Activated naive CD8-positive, alpha-beta T cell treated with anti-CD3 and anti-CD28 coated beads, Interleukin-2, amount 10 ng/mL, durations not matched to agents 7 days and 5 days (primary cell): ENCODE measurements around the gene PLD1. TPM values are rescaled to one million over a fixed set of nuclear protein-coding genes. Genes with fewer than 3 reads are reported as not detected.

Source experiments
- ATAC-seq: fragments of 150-1000 bp; cut with Tn5 transposase; one replicate; pipeline ENCODE4 v1.10.0; 2021; ENCODE audit warnings: low read depth, moderate library complexity
- POLR2A ChIA-PET: fragments of 350-600 bp; sonication (Branson Sonifier 250); formaldehyde crosslinking; loops from one replicate; lab custom pipeline; 2021; ENCODE audit warnings: antibody characterized with exemption; lab: Charles Lee
- DNase-seq: peaks from one replicate; pipeline ENCODE4 v3.0.0; 2021
- H3K27ac Mint-ChIP-seq: one replicate; pipeline ENCODE4 v1.8.0; 2022; ENCODE audit warnings: mild to moderate bottlenecking, mixed read lengths
- H3K27me3 Mint-ChIP-seq: one replicate; pipeline ENCODE4 v1.8.0; 2022; ENCODE audit warnings: mild to moderate bottlenecking, moderate library complexity, mixed read lengths
- H3K36me3 Mint-ChIP-seq: one replicate; pipeline ENCODE4 v1.8.0; 2021; ENCODE audit warnings: mild to moderate bottlenecking, mixed read lengths
- H3K4me1 Mint-ChIP-seq: one replicate; pipeline ENCODE4 v1.8.0; 2021; ENCODE audit warnings: mixed read lengths
- H3K4me3 Mint-ChIP-seq: one replicate; pipeline ENCODE4 v1.8.0; 2022; ENCODE audit warnings: mild to moderate bottlenecking, moderate library complexity, mixed read lengths
- H3K9me3 Mint-ChIP-seq: one replicate; pipeline ENCODE4 v1.8.0; 2021; ENCODE audit warnings: mixed read lengths
- total RNA-seq, 2 experiments: library from RNA; stranded (reverse); gene quantifications; one replicate each; pipeline ENCODE4 v1.2.3, GENCODE V29; 2021

The PLD1 gene
- total RNA-seq, 2 experiments from 2014 or later, result 1.0 to 1.7 TPM

- peaks cover 19% of the 10 kb centered on the region for H3K27me3 Mint-ChIP-seq
- ATAC-seq, result no peak
Observed at GRCh38 chr3:171776839-171777583, 33.3 kb downstream of the PLD1 start.

DNA sequence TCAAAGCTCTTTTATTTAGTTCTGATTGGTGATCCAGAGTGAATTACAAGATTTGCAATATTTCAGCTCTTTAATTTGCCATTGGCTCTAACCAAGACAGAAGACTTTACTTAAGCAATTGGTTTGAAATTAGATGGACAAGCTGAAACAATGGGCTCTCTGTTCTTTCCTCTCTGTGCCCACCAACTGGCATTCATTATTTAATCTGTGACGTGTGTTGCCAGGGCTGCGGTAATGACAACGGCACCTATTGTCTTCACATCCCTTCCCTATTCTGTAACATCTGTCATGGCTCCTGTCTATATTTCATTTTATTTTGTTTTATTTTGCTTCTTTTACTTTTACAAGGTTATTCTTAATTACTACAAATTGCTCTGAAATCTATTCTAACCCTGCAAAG is 33.9 kb downstream of the PLD1 start:
- no peak overlapping the region for H3K27ac Mint-ChIP-seq
- no peaks in the 10 kb centered on the region for H3K9me3 Mint-ChIP-seq
- POLR2A ChIA-PET, result no interaction called here
- no peak overlapping the region for H3K4me3 Mint-ChIP-seq
- peaks cover 17% of the 10 kb centered on the region for H3K27me3 Mint-ChIP-seq
- ATAC-seq (no peak), DNase-seq (no peak)
- no peaks in the 10 kb centered on the region for H3K36me3 Mint-ChIP-seq
- H3K4me1 Mint-ChIP-seq, result no peaks in the 10 kb centered on the region

More at GRCh38 chr3:171776839-171777583, 33.3 kb downstream of the PLD1 start:
- no peak overlapping the region for H3K27ac Mint-ChIP-seq
- H3K4me1 Mint-ChIP-seq, result no peaks in the 10 kb centered on the region
- H3K36me3 Mint-ChIP-seq, result no peaks in the 10 kb centered on the region
- no peaks in the 10 kb centered on the region for H3K9me3 Mint-ChIP-seq
- no peak overlapping the region for H3K4me3 Mint-ChIP-seq
- no peak for DNase-seq
- POLR2A ChIA-PET, result no interaction called here

DNA sequence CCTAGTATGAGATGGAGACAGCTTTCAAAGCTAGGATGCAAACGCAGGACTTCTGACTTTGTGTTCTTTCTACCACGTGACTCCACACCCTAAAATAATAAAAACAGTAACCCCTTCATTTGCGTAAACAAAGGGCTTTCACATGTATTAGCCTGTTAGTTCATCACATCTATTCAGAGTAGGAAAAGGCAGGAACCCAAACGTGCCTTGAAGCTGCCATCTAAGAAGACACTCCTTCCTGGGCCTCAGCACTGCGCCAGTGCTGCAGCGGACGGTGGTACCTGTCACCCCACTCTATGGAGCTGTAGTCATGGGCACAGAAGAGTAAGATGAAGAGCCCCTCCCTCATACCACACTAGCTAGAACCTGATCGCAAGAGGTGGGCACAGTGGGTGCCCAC is 34.3 kb downstream of the PLD1 start:
- no peaks in the 10 kb centered on the region for H3K36me3 Mint-ChIP-seq
- H3K27ac Mint-ChIP-seq, result no peak overlapping the region
- POLR2A ChIA-PET, result no interaction called here
- peaks cover 18% of the 10 kb centered on the region for H3K27me3 Mint-ChIP-seq
- no peak overlapping the region for H3K4me3 Mint-ChIP-seq
- ATAC-seq (no peak), DNase-seq (no peak)
- H3K9me3 Mint-ChIP-seq, result no peaks in the 10 kb centered on the region
- no peaks in the 10 kb centered on the region for H3K4me1 Mint-ChIP-seq

- DNase-seq (no peak), ATAC-seq (no peak)
- H3K9me3 Mint-ChIP-seq, result no peaks in the 10 kb centered on the region
- no peaks in the 10 kb centered on the region for H3K36me3 Mint-ChIP-seq
- POLR2A ChIA-PET, result no interaction called here
- H3K27me3 Mint-ChIP-seq, result peaks cover 15% of the 10 kb centered on the region
- H3K4me3 Mint-ChIP-seq, result no peak overlapping the region
- H3K27ac Mint-ChIP-seq, result no peak overlapping the region
- H3K4me1 Mint-ChIP-seq, result no peaks in the 10 kb centered on the region
Observed at GRCh38 chr3:171774521-171774920, 35.8 kb downstream of the PLD1 start.

GRCh38 chr3:171772427-171773056 is 37.7 kb downstream of the PLD1 start:
- H3K36me3 Mint-ChIP-seq, result no peaks in the 10 kb centered on the region
- DNase-seq (no peak), ATAC-seq (peak; percentile 47)
- POLR2A ChIA-PET, result no interaction called here
- H3K27ac Mint-ChIP-seq, result no peak overlapping the region
- H3K9me3 Mint-ChIP-seq, result no peaks in the 10 kb centered on the region
- H3K4me3 Mint-ChIP-seq, result no peak overlapping the region
- peaks cover 22% of the 10 kb centered on the region for H3K27me3 Mint-ChIP-seq
- H3K4me1 Mint-ChIP-seq, result no peaks in the 10 kb centered on the region

- H3K27ac Mint-ChIP-seq, result no peak overlapping the region
- DNase-seq (no peak), ATAC-seq (no peak)
- no peaks in the 10 kb centered on the region for H3K9me3 Mint-ChIP-seq
- no peaks in the 10 kb centered on the region for H3K4me1 Mint-ChIP-seq
- H3K27me3 Mint-ChIP-seq, result peaks cover 22% of the 10 kb centered on the region
- no peaks in the 10 kb centered on the region for H3K36me3 Mint-ChIP-seq
- POLR2A ChIA-PET, result no interaction called here
- no peak overlapping the region for H3K4me3 Mint-ChIP-seq
Observed at GRCh38 chr3:171770689-171771620, 39.3 kb downstream of the PLD1 start.

DNA sequence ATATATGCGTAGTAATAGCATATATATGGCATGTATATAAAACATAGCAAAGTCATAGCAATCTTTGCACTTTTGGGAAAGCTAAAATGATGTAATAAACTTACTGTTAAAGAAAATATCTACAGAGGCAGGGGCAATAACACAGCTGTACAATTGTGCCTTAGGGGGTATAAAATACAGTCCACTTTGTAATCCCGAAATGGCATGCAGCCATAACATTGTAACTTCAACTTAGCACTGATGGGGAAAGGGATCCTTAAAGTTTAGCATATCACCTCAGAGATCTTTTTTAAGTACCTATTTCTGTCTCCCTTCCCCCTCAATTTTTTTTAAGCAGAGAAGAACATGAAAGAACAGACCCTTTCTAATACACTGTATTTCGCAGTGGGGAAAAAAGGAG is 40.8 kb downstream of the PLD1 start:
- H3K4me1 Mint-ChIP-seq, result no peaks in the 10 kb centered on the region
- H3K4me3 Mint-ChIP-seq, result no peak overlapping the region
- POLR2A ChIA-PET, result no interaction called here
- peaks cover 30% of the 10 kb centered on the region for H3K27me3 Mint-ChIP-seq
- ATAC-seq (no peak), DNase-seq (no peak)
- no peaks in the 10 kb centered on the region for H3K9me3 Mint-ChIP-seq
- H3K27ac Mint-ChIP-seq, result no peak overlapping the region
- H3K36me3 Mint-ChIP-seq, result no peaks in the 10 kb centered on the region

DNA sequence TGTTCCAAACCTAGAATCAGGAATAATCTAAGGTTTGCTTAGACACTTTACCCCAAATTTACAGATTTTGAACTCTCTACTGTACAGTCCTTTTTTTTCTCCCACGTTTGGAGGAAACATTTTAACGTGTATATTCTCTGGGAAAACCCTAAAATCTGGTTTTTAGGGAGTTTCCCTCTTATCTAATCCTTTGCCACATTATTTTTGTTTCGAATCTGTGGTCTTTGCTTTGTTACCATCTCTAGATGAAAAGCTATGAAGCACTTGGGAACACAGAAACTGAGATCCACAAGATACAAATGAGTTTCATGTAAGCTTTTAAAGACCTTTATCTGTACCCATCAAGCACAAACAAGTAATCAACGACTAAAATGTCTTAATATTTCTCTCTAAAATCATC is 41.3 kb downstream of the PLD1 start:
- H3K4me1 Mint-ChIP-seq, result no peaks in the 10 kb centered on the region
- peaks cover 31% of the 10 kb centered on the region for H3K27me3 Mint-ChIP-seq
- H3K27ac Mint-ChIP-seq, result no peak overlapping the region
- H3K36me3 Mint-ChIP-seq, result no peaks in the 10 kb centered on the region
- no peak overlapping the region for H3K4me3 Mint-ChIP-seq
- POLR2A ChIA-PET, result no interaction called here
- ATAC-seq (no peak), DNase-seq (no peak)
- H3K9me3 Mint-ChIP-seq, result no peaks in the 10 kb centered on the region

DNA sequence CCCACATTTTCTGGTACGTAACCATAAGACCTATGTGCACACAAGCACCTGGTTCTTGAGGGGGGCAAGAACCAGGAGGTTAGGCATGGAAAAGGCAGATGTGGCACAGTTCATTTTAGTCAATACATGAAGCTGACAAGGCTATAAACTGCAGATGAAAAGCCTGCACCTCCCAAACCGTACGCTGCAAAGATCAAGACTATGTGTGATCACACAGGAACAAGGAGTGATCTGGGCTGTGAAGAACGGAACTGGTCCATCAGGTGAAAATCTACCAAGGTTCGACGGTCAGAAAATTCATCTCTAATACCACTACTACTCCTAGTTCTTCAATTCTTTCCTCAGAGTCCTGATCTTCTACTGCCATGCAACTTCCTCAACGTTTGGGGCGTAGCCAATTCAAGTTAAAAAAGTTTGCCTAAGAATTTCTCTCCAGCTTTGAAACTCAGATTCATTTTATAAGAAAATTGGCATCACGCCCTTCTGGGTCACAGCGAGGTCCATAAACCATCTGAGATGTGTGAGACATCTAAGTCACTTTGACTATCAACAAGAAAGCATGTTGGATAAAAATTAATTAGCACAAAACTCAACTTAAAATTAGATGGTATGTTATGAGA is 41.9 kb downstream of the PLD1 start:
- peaks cover 35% of the 10 kb centered on the region for H3K27me3 Mint-ChIP-seq
- no peaks in the 10 kb centered on the region for H3K4me1 Mint-ChIP-seq
- H3K36me3 Mint-ChIP-seq, result no peaks in the 10 kb centered on the region
- H3K27ac Mint-ChIP-seq, result no peak overlapping the region
- POLR2A ChIA-PET, result no interaction called here
- H3K9me3 Mint-ChIP-seq, result no peaks in the 10 kb centered on the region
- no peak overlapping the region for H3K4me3 Mint-ChIP-seq
- DNase-seq, result no peak
- ATAC-seq, result no peak

- ATAC-seq (no peak), DNase-seq (no peak)
- no peaks in the 10 kb centered on the region for H3K36me3 Mint-ChIP-seq
- POLR2A ChIA-PET, result no interaction called here
- H3K27ac Mint-ChIP-seq, result no peak overlapping the region
- H3K4me3 Mint-ChIP-seq, result no peak overlapping the region
- no peaks in the 10 kb centered on the region for H3K9me3 Mint-ChIP-seq
- H3K27me3 Mint-ChIP-seq, result peaks cover 25% of the 10 kb centered on the region
- H3K4me1 Mint-ChIP-seq, result no peaks in the 10 kb centered on the region
Observed at GRCh38 chr3:171765511-171765887, 44.8 kb downstream of the PLD1 start.

DNA sequence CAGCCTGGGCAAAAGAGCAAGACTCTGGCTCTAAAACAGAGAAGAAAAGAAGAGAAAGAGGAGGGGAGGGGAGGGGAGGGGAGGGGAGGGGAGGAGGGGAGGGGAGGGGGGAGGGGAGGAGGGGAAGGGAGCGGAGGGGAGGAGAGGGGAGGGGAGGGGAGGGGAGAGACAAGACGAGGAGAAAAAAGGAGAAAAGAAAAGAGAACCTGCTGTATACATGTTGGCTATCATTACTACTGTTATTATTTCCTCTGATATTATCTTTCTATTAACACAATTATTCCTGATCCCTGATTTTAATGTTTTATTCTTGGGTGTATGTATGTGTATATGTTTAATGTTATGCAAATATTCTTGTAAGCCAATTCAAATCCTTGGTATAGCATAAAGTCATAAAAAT is 46.9 kb downstream of the PLD1 start:
- no peaks in the 10 kb centered on the region for H3K36me3 Mint-ChIP-seq
- H3K27me3 Mint-ChIP-seq, result peaks cover 29% of the 10 kb centered on the region
- POLR2A ChIA-PET, result no interaction called here
- no peak for ATAC-seq
- H3K4me1 Mint-ChIP-seq, result no peaks in the 10 kb centered on the region
- H3K9me3 Mint-ChIP-seq, result no peaks in the 10 kb centered on the region
- no peak overlapping the region for H3K27ac Mint-ChIP-seq
- DNase-seq, result no peak
- H3K4me3 Mint-ChIP-seq, result no peak overlapping the region

DNA sequence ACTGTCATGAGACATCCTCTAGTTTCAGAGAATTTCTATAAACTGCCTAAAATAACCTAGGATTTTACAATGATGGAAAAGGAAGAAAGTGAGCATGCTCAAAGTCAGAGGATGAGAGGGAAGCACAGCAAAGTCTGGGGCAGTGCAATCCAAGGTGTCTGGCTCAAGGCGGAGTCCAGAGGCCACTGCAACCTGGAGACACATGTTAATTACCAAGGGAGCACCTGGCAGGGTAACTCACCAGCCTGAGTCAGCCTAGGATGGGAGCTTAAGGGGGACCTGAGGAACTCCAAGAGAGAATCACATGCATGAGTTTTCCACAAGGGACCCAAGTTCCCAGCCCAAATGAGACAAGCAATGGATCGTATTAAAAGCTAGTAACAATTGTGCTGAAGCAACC is 49.8 kb downstream of the PLD1 start:
- ATAC-seq (no peak), DNase-seq (no peak)
- no peaks in the 10 kb centered on the region for H3K4me1 Mint-ChIP-seq
- POLR2A ChIA-PET, result no interaction called here
- no peak overlapping the region for H3K4me3 Mint-ChIP-seq
- peaks cover 26% of the 10 kb centered on the region for H3K27me3 Mint-ChIP-seq
- no peak overlapping the region for H3K27ac Mint-ChIP-seq
- H3K36me3 Mint-ChIP-seq, result no peaks in the 10 kb centered on the region
- H3K9me3 Mint-ChIP-seq, result no peaks in the 10 kb centered on the region

- POLR2A ChIA-PET, result no interaction called here
- Mint-ChIP-seq H3K27me3 (peaks cover 13% of the 10 kb centered on the region), H3K4me1 (no peaks in the 10 kb centered on the region), H3K4me3 (no peak overlapping the region), H3K9me3 (no peaks in the 10 kb centered on the region), H3K36me3 (no peaks in the 10 kb centered on the region), H3K27ac (no peak overlapping the region)
- no peak for ATAC-seq
- no peak for DNase-seq
Observed at GRCh38 chr3:171758109-171758508, 52.2 kb downstream of the PLD1 start.
